HG03571 (cell line): Measurements from ENCODE around the gene KIR2DL3.

Experiments used
- ATAC-seq: cut with Tn5 transposase; IDR thresholded peaks from one replicate; pipeline ENCODE4 v1.9.1; 2021; ENCODE audit not compliant: unreplicated experiment

Gene KIR2DL3

GRCh38 chr19:54790711-54791110 is 52.4 kb downstream of the KIR2DL3 start:
- no peak for ATAC-seq

DNA sequence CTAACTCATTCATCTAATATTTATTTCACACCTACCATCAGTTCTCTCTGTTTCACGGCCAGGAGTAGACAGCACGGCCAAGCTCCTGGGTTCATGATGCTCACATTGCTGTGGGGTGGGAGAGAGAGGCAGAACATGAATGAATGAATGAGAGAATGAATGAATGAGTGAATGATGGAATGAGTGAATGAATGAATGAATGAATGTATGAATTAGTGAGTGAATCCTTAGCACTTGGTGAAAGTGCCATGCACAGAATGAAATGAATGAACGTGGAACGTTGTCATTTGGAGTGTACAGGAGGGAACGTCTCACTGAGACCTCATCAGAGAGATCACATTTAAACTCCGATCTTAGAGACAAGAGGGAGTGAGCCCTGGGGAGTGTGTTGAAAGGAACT is 53.2 kb downstream of the KIR2DL3 start:
- no peak for ATAC-seq

DNA sequence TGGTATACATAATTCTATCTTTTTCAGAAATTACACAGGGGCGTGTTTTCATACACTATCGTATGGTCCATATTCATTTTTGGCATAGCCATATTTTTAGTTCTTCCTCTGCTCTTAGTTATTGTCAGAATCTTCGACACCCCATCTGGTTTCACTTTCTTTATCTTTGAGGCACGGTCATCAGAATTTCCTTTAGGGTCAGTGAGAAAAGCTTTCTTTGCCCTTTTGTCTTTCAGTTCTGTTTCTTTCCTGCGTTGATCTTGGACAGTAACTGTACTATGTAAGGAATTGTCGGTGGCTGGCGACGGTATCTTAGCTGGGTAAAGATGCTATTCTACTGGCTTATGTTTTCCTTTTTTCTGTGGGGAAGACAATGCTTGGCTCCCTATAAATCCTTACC is 54.5 kb downstream of the KIR2DL3 start:
- no peak for ATAC-seq

GRCh38 chr19:54795758-54796157 is 57.4 kb downstream of the KIR2DL3 start:
- ATAC-seq, result no peak
